Endothelial cell of umbilical vein (primary cell): Measurements from ENCODE around the gene SLC12A1. TPM values are rescaled to one million over a fixed set of nuclear protein-coding genes. Genes with fewer than 3 reads are reported as not detected.

Experiments
- BruUV-seq: library from RNA; stranded (reverse); fragments of 400-500 nt; replicated peaks from 2 replicates; lab custom pipeline; 2021; lab: Mats Ljungman, UMichigan
- CTCF ChIA-PET: fragments of 300-600, 350-600 bp; sonication (Branson Sonifier 250); formaldehyde crosslinking; loops from one replicate; lab custom pipeline; 2021; ENCODE audit warnings: antibody characterized with exemption, inconsistent platforms; lab: Charles Lee
- POLR2A ChIA-PET: fragments of 300-600, 350-600 bp; sonication (Branson Sonifier 250); formaldehyde crosslinking; loops from one replicate; lab custom pipeline; 2021; ENCODE audit warnings: antibody characterized with exemption, inconsistent platforms; lab: Charles Lee
- DNase-seq: peaks from one replicate; pipeline ENCODE4 v3.0.0-alpha.2; 2011; ENCODE audit warnings: low read depth, low spot score
- FAIRE-seq: peaks from 2 replicates; lab custom pipeline; 2011; peaks lifted over from hg19 to GRCh38; lab: Jason Lieb, UNC
- H2AFZ ChIP-seq: 2 replicates; pipeline ENCODE4 v1.6.0; 2012; ENCODE audit warnings: low read depth, low read length, control low read depth, inconsistent platforms
- H3K27ac ChIP-seq: 2 replicates; pipeline ENCODE4 v1.5.1; 2011; ENCODE audit warnings: low read depth, mild to moderate bottlenecking, control low read depth, low read length, moderate library complexity; ENCODE audit not compliant: insufficient read depth
- H3K27me3 ChIP-seq, 2 experiments: 2 replicates each; pipeline versions ENCODE4 v1.6.0 to v1.6.1; 2011; ENCODE audit warnings: low read length in 2 of 2, mixed read lengths in 1 of 2; ENCODE audit not compliant: control insufficient read depth in 2 of 2, insufficient read depth in 2 of 2
- H3K36me3 ChIP-seq, 2 experiments: 2 replicates in 1 of 2; 3 replicates in 1 of 2; pipeline ENCODE4 v1.5.1; 2011; ENCODE audit warnings: low read length in 2 of 2, mild to moderate bottlenecking in 1 of 2, moderate library complexity in 1 of 2; ENCODE audit not compliant: control insufficient read depth in 2 of 2, insufficient read depth in 2 of 2; ENCODE audit errors: extremely low read depth in 1 of 2
- H3K4me1 ChIP-seq: 3 replicates; pipeline ENCODE4 v1.5.1; 2011; ENCODE audit warnings: mild to moderate bottlenecking, low read length; ENCODE audit not compliant: control insufficient read depth, insufficient read depth; ENCODE audit errors: extremely low read depth
- H3K4me2 ChIP-seq: 2 replicates; pipeline ENCODE4 v1.6.1; 2011; ENCODE audit warnings: low read length, control low read depth, mixed read lengths; ENCODE audit not compliant: insufficient read depth
- H3K4me3 ChIP-seq, 3 experiments: fragments of 200-600 bp in 1 of 3; sonication (generic), shearing (Covaris generic) in 1 of 3; replicated peaks in 1 of 3; 2 replicates each; pipeline ENCODE4 v1.5.1; 2011 to 2016; ENCODE audit warnings: control low read depth in 3 of 3, low read length in 3 of 3, mild to moderate bottlenecking in 2 of 3, inconsistent platforms in 1 of 3, low read depth in 1 of 3, moderate library complexity in 1 of 3; ENCODE audit not compliant: insufficient read depth in 1 of 3
- H3K79me2 ChIP-seq: 2 replicates; pipeline ENCODE4 v1.6.0; 2012; ENCODE audit warnings: low read length, inconsistent platforms; ENCODE audit not compliant: control insufficient read depth, insufficient read depth
- H3K9ac ChIP-seq: replicated peaks from 2 replicates; pipeline ENCODE3; 2011; ENCODE audit warnings: low read length, control low read depth; ENCODE audit not compliant: insufficient read depth; ENCODE audit errors: extremely low read depth
- H3K9me1 ChIP-seq: replicated peaks from 3 replicates; pipeline ENCODE4 v1.6.0; 2011; ENCODE audit warnings: mild to moderate bottlenecking, low read length; ENCODE audit not compliant: control insufficient read depth, insufficient read depth; ENCODE audit errors: extremely low read depth
- H3K9me3 ChIP-seq: replicated peaks from 2 replicates; pipeline ENCODE4 v1.5.1; 2012; ENCODE audit warnings: low read length, inconsistent platforms; ENCODE audit not compliant: control insufficient read depth, insufficient read depth
- H4K20me1 ChIP-seq: replicated peaks from 2 replicates; pipeline ENCODE3; 2011; ENCODE audit warnings: mild to moderate bottlenecking, low read length; ENCODE audit not compliant: control insufficient read depth, insufficient read depth; ENCODE audit errors: extremely low read depth
- CTCF ChIP-seq, 2 donors: IDR thresholded peaks; 1 replicate in 1 of 2; 2 replicates in 1 of 2; pipeline ENCODE4 v1.5.1; 2011; ENCODE audit warnings: low read length in 2 of 2, mild to moderate bottlenecking in 2 of 2, moderate library complexity in 2 of 2, control low read depth in 1 of 2, inconsistent platforms in 1 of 2, low read depth in 1 of 2; ENCODE audit not compliant: insufficient read depth in 1 of 2; ENCODE audit errors: extremely low read depth in 1 of 2
- EZH2 ChIP-seq: IDR thresholded peaks from 2 replicates; pipeline ENCODE4 v1.6.1; 2012; ENCODE audit warnings: borderline replicate concordance, low read depth, mild to moderate bottlenecking, moderate library complexity, low read length, inconsistent platforms; ENCODE audit not compliant: severe bottlenecking
- FOS ChIP-seq: IDR thresholded peaks from 2 replicates; pipeline ENCODE4 v1.6.1; 2011; ENCODE audit warnings: mild to moderate bottlenecking, low read length, moderate library complexity, borderline replicate concordance; ENCODE audit not compliant: insufficient read depth
- GATA2 ChIP-seq: IDR thresholded peaks from 2 replicates; pipeline ENCODE4 v1.7.0; 2011; ENCODE audit warnings: low read depth, mild to moderate bottlenecking, moderate library complexity, mixed read lengths, low read length; ENCODE audit not compliant: insufficient read length, insufficient read depth
- JUN ChIP-seq: IDR thresholded peaks from 2 replicates; pipeline ENCODE4 v1.6.1; 2011; ENCODE audit warnings: borderline replicate concordance, low read depth; ENCODE audit not compliant: insufficient read length, insufficient read depth
- MAX ChIP-seq: IDR thresholded peaks from 2 replicates; pipeline ENCODE4 v1.6.1; 2011; ENCODE audit not compliant: insufficient read depth, insufficient read length
- MYC ChIP-seq: IDR thresholded peaks from one replicate; pipeline ENCODE4 v1.6.1; 2011; ENCODE audit warnings: mild to moderate bottlenecking, low read depth, low read length
- POLR2A ChIP-seq: IDR thresholded peaks from 2 replicates; pipeline ENCODE4 v1.6.1; 2012; ENCODE audit warnings: low read depth, mild to moderate bottlenecking, control low read depth, low read length
- POLR2AphosphoS5 ChIP-seq: IDR thresholded peaks from 2 replicates; pipeline ENCODE4 v1.6.1; 2012; ENCODE audit warnings: low read depth, mild to moderate bottlenecking, control low read depth, low read length, moderate library complexity; ENCODE audit not compliant: insufficient read depth
- dilution Hi-C: fragments of 300-500 bp; cut with MboI; formaldehyde crosslinking; loops from one replicate; pipeline ENCODE4 v1.15.0; 2019; ENCODE audit warnings: low sequenced_read_pairs; ENCODE audit not compliant: extremely low pct_ligation_motif_present
- intact Hi-C: fragments of 100-400 bp; cut with micrococcal nuclease; formaldehyde crosslinking; loops from one replicate; pipeline ENCODE4 v1.10.0; 2022
- polyA plus RNA-seq, 4 experiments: library from polyadenylated mRNA; depleted of rRNA in 3 of 4; stranded (reverse) in 3 of 4; unstranded in 1 of 4; fragments of >200 nt; gene quantifications; 2 replicates each; pipeline versions ENCODE4 v1.2.1 to v1.2.3, GENCODE V29; 2011 to 2012; ENCODE audit warnings: missing spikeins in 1 of 4
- total RNA-seq: library from RNA; stranded (reverse); gene quantifications from 2 replicates; pipeline ENCODE4 v1.2.3, GENCODE V29; 2021

SLC12A1 gene
- total and polyA plus RNA-seq, 2 donors (not counting 3 experiments of a cell fraction or from before 2014, with no cell fraction given): not detected

- no peaks in the 10 kb centered on the region for H3K9me1 ChIP-seq
- peaks cover 13% of the 10 kb centered on the region for H3K79me2 ChIP-seq
- H3K9ac ChIP-seq: peak overlapping the region; percentile 96
- POLR2A ChIA-PET: no interaction called here
- H3K4me2 ChIP-seq: peak overlapping the region; percentile 94
- BruUV-seq: no TSS peak
- peak overlapping the region; percentile 65 to 92 (median 90) for H3K4me3 ChIP-seq
- H3K27me3 ChIP-seq: no peaks in the 10 kb centered on the region
- peak overlapping the region; percentile 92 for H3K27ac ChIP-seq
- H4K20me1 ChIP-seq: no peaks in the 10 kb centered on the region
- intact Hi-C loops: loop anchor here (2.0 to 5.0 kb wide), 2 partner anchors 717 to 827 kb away; partner anchors contain the start of genes COPS2 and SECISBP2L
- CTCF ChIA-PET: interaction anchor here (0.9 kb wide), 1 partner anchor 44 kb away, joined by 3 read pairs; no protein-coding TSS in a partner anchor
- H3K4me1 ChIP-seq: peaks cover 21% of the 10 kb centered on the region
- TF ChIP-seq CTCF (IDR thresholded peaks at IDR 0.05; ENCODE audit: extremely low read depth in 1 of 2, insufficient read depth in 1 of 2, low read depth in 1 of 2, low read length in 2 of 2) (no peak), GATA2 (no peak), MYC (no peak), POLR2A (no peak), JUN (no peak), FOS (no peak), MAX (no peak), POLR2AphosphoS5 (no peak), EZH2 (no peak)
- dilution Hi-C loops: no loop called here
- DNase-seq: peak; percentile 16
- no peaks in the 10 kb centered on the region for H3K36me3 ChIP-seq
- H3K9me3 ChIP-seq: no peaks in the 10 kb centered on the region
- peak overlapping the region; percentile 96 for H2AFZ ChIP-seq
- no peak for FAIRE-seq
Measured at GRCh38 chr15:48330105-48330785, 124.1 kb downstream of the SLC12A1 start.
